HepG2 (cell line): ENCODE data around the gene IL1R1.

Experiments
- FOXM1 ChIP-seq: sonication (generic); formaldehyde crosslinking; IDR thresholded peaks from 2 replicates; pipeline ENCODE4 v1.5.0; 2020; ENCODE audit warnings: missing genetic modification reagents
- KLF9 ChIP-seq: IDR thresholded peaks from 2 replicates; pipeline ENCODE4 v1.6.1; 2016; ENCODE audit warnings: low read depth
- NFRKB ChIP-seq: fragments of 450-650 bp; IDR thresholded peaks from 2 replicates; pipeline ENCODE4 v1.6.1; 2017
- PAWR ChIP-seq: sonication (generic); formaldehyde crosslinking; IDR thresholded peaks from 2 replicates; pipeline ENCODE4 v1.4.0; 2020; ENCODE audit warnings: missing genetic modification reagents, mild to moderate bottlenecking, borderline replicate concordance
- SIN3A ChIP-seq: IDR thresholded peaks from 2 replicates; pipeline ENCODE4 v1.6.1; 2011; ENCODE audit warnings: low read depth, mild to moderate bottlenecking, control low read depth, low read length, borderline replicate concordance
- SNAPC2 ChIP-seq: sonication (generic); formaldehyde crosslinking; IDR thresholded peaks from 2 replicates; pipeline ENCODE4 v1.8.1; 2022; ENCODE audit warnings: mild to moderate bottlenecking, missing genetic modification reagents
- TGIF2 ChIP-seq: IDR thresholded peaks from 2 replicates; pipeline ENCODE4 v1.6.1; 2016; ENCODE audit warnings: control low read depth, missing compliant biosample characterization
- YEATS2 ChIP-seq: sonication (generic); formaldehyde crosslinking; IDR thresholded peaks from 2 replicates; pipeline ENCODE4 v1.4.0; 2020; ENCODE audit warnings: missing genetic modification reagents, borderline replicate concordance
- ZNF496 ChIP-seq: sonication (generic); formaldehyde crosslinking; IDR thresholded peaks from 2 replicates; pipeline ENCODE4 v1.8.1; 2023; ENCODE audit warnings: mild to moderate bottlenecking, moderate library complexity, missing genetic modification reagents; ENCODE audit not compliant: insufficient replicate concordance
- ZNF510 ChIP-seq: sonication (generic); formaldehyde crosslinking; IDR thresholded peaks from 2 replicates; pipeline ENCODE4 v1.4.0; 2020; ENCODE audit warnings: low read depth, mild to moderate bottlenecking, missing genetic modification reagents
- TF ChIP-seq, protein P1 (sequence below): sonication (generic); formaldehyde crosslinking; IDR thresholded peaks from 2 replicates; pipeline ENCODE4 v1.5.0; 2020; ENCODE audit warnings: missing genetic modification reagents

DNA sequence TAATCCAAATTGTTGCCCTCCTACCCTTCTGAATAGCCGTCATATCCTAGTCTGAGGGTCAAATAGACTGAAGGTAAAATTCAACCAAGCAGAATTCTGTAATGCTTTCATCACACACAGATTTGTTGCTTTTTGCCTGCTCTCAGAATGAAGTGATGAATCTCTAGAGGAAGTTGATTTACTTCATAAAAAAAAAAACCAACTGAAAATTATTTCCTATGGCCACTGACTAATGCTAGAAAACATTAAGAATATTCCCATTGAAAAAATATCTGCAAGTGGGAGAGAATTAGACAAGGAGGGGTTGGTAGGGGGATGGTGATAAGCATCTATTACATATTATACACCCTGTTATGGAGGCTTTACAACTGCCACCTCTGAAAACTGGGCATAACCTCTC is 42.0 kb downstream of the IL1R1 start:
- TF ChIP-seq PAWR (no peak), YEATS2 (CRISPR knock-in tag) (no peak), ZNF510 (CRISPR knock-in tag) (no peak), ZNF496 (no peak), TGIF2 (CRISPR knock-in tag) (no peak), FOXM1 (CRISPR knock-in tag) (no peak), KLF9 (CRISPR knock-in tag) (no peak), SIN3A (no peak), NFRKB (no peak), SNAPC2 (CRISPR knock-in tag) (no peak)
- TF ChIP-seq, protein P1, sequence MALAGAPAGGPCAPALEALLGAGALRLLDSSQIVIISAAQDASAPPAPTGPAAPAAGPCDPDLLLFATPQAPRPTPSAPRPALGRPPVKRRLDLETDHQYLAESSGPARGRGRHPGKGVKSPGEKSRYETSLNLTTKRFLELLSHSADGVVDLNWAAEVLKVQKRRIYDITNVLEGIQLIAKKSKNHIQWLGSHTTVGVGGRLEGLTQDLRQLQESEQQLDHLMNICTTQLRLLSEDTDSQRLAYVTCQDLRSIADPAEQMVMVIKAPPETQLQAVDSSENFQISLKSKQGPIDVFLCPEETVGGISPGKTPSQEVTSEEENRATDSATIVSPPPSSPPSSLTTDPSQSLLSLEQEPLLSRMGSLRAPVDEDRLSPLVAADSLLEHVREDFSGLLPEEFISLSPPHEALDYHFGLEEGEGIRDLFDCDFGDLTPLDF: no peak
